ENCODE results near the gene TACC2. TPM values are rescaled to one million over a fixed set of nuclear protein-coding genes. Genes with fewer than 3 reads are reported as not detected.

Gene TACC2
- total and polyA plus RNA-seq, 9 of the 15 experiments (the other 6 are each of a cell fraction or from before 2014, with no cell fraction given): under 0.01 to 0.35 (median 0.03) TPM; not detected in 6

DNA sequence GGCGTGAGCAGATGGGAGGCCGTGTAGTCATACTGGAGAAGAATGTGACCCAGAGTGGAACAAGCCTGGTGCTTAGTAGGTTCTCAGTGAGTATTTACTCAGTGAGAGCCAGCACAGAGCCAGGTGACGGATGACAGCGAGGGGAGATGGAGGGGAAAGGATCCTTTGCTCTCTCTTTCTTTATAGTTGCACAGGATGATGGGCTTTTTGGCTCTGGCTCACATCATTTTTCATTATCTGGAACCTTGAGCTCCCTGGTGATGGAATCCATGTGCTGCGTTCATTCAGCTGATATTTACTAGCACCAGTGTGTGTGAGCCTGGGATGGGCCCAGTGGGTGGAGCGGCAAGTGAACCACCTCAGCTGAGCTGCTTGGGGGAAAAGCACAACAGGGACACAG, 299.3 kb downstream of the TACC2 start:
- Histone ChIP-seq H4K20me1 (replicated peaks; ENCODE audit: control insufficient read depth, insufficient read depth, low read length) (no peaks in the 10 kb centered on the region), H3K4me3 (no peak overlapping the region), H3K9ac (ENCODE audit: insufficient read depth in 1 of 2, low read depth in 2 of 2, low read length in 2 of 2) (no peak overlapping the region), H3K4me2 (ENCODE audit: insufficient read depth, low read length) (no peak overlapping the region), H3K36me3 (ENCODE audit: control insufficient read depth, insufficient read depth, low read length) (no peaks in the 10 kb centered on the region), H3K27me3 (ENCODE audit: control insufficient read depth in 2 of 2, insufficient read depth in 2 of 2, low read length in 2 of 2) (no peaks in the 10 kb centered on the region; a peak in 1 of 5 replicates), H3K27ac (ENCODE audit: extremely low read depth, low read depth, low read length) (no peak overlapping the region), H3K79me2 (ENCODE audit: control insufficient read depth, insufficient read depth, low read length) (no peaks in the 10 kb centered on the region), H3K9me3 (replicated peaks; ENCODE audit: control insufficient read depth, insufficient read depth, low read depth, low read length) (no peaks in the 10 kb centered on the region), H2AFZ (ENCODE audit: low read depth, low read length) (no peak overlapping the region), H3K9me1 (ENCODE audit: control insufficient read depth, insufficient read depth, low read length) (no peaks in the 10 kb centered on the region), H3K4me1 (replicated peaks in 1 of 2; ENCODE audit: control insufficient read depth in 2 of 2, insufficient read depth in 2 of 2, low read length in 2 of 2) (no peaks in the 10 kb centered on the region)
- FAIRE-seq (no peak), ATAC-seq (no peak), DNase-seq (ENCODE audit: extremely low read depth in 1 of 4, low spot score in 3 of 4) (no peak)
- 0% methylated on average over 6 of the region's 6 CpGs for WGBS (ENCODE audit: insufficient coverage, low coverage, missing lambda C conversion rate)
- intact Hi-C loops (cut with micrococcal nuclease) (no loop called here), in situ Hi-C loops (cut with MboI) (no loop called here)
- no TSS peak for BruUV-seq (replicated peaks)
- CTCF ChIA-PET (ENCODE audit: low intra/inter-chr PET ratio): no interaction called here
- TF ChIP-seq ZNF253 (CRISPR knock-in tag; conservative IDR thresholded peaks at IDR 0.05) (no peak), ZNF696 (CRISPR knock-in tag; conservative IDR thresholded peaks at IDR 0.05) (no peak), NONO (IDR thresholded peaks at IDR 0.05; ENCODE audit: low read depth in 2 of 2, low read length in 1 of 2) (no peak), TBP (optimal IDR thresholded peaks at IDR 0.05; ENCODE audit: low read depth, low read length) (no peak), MYBL2 (IDR thresholded peaks at IDR 0.05; ENCODE audit: low read depth) (no peak), MYBL2 (CRISPR knock-in tag; IDR thresholded peaks at IDR 0.05; ENCODE audit: borderline replicate concordance) (no peak), HDGF (IDR thresholded peaks at IDR 0.05) (no peak), KAT7 (CRISPR knock-in tag; IDR thresholded peaks at IDR 0.05; ENCODE audit: borderline replicate concordance) (no peak), ZKSCAN8 (CRISPR knock-in tag; IDR thresholded peaks at IDR 0.05) (no peak), ADNP (tag; IDR thresholded peaks at IDR 0.05) (no peak), CHD4 (IDR thresholded peaks at IDR 0.05; ENCODE audit: insufficient read depth, insufficient replicate concordance, low read depth, low read length, poor library complexity, severe bottlenecking) (no peak), ESRRA (IDR thresholded peaks at IDR 0.05; ENCODE audit: borderline replicate concordance, low read depth) (no peak)
- TF ChIP-seq, protein P1, sequence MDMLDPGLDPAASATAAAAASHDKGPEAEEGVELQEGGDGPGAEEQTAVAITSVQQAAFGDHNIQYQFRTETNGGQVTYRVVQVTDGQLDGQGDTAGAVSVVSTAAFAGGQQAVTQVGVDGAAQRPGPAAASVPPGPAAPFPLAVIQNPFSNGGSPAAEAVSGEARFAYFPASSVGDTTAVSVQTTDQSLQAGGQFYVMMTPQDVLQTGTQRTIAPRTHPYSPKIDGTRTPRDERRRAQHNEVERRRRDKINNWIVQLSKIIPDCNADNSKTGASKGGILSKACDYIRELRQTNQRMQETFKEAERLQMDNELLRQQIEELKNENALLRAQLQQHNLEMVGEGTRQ (CRISPR knock-in tag; IDR thresholded peaks at IDR 0.05): no peak
- POLR2A ChIA-PET: interaction anchor here (0.6 kb wide), 1 partner anchor 163 kb away, joined by 4 read pairs; no protein-coding TSS in a partner anchor
